Gastrocnemius medialis (tissue), 4 donors: Measurements from ENCODE around the gene TLE2.

Experiments
- CTCF ChIP-seq, 5 experiments: fragments of 450-650 bp in 3 of 5; fragments of 200-600 bp in 2 of 5; sonication (generic) in 2 of 5; IDR thresholded peaks in 4 of 5; conservative IDR thresholded peaks in 1 of 5; 1 replicate in 4 of 5; 2 replicates in 1 of 5; pipeline ENCODE4 v1.5.1; 2016 to 2019; ENCODE audit warnings: antibody characterized with exemption in 5 of 5, mild to moderate bottlenecking in 3 of 5, moderate library complexity in 3 of 5
- POLR2A ChIP-seq, 2 donors: fragments of 450-650 bp; IDR thresholded peaks; one replicate each; pipeline ENCODE4 v1.6.1; 2017; ENCODE audit warnings: antibody characterized with exemption in 2 of 2, mild to moderate bottlenecking in 2 of 2, moderate library complexity in 2 of 2

- TF ChIP-seq POLR2A (IDR thresholded peaks at IDR 0.05), result no peak
- no peak for TF ChIP-seq CTCF (IDR thresholded peaks at IDR 0.05 in 4 of 5, conservative IDR thresholded peaks at IDR 0.05 in 1 of 5)
Measured at GRCh38 chr19:3034656-3035541, 5.8 kb upstream of the TLE2 start.
